Muscle layer of duodenum (tissue), 2 donors: ENCODE measurements around the gene NTM.

ENCODE experiments used
- H3K27ac ChIP-seq: one replicate; pipeline ENCODE4 v1.7.0; 2013; ENCODE audit warnings: mild to moderate bottlenecking, low read length
- H3K27me3 ChIP-seq: one replicate; pipeline ENCODE4 v1.7.0; 2013; ENCODE audit warnings: low read depth, mild to moderate bottlenecking, control low read depth, low read length
- H3K36me3 ChIP-seq, 2 donors: one replicate each; pipeline ENCODE4 v1.7.0; 2013; ENCODE audit warnings: low read length in 2 of 2, control low read depth in 1 of 2, mild to moderate bottlenecking in 1 of 2; ENCODE audit not compliant: insufficient read depth in 2 of 2, control insufficient read depth in 1 of 2
- H3K4me1 ChIP-seq, 2 donors: one replicate each; pipeline ENCODE4 v1.7.0; 2013; ENCODE audit warnings: low read length in 2 of 2, mild to moderate bottlenecking in 2 of 2, control low read depth in 1 of 2, moderate library complexity in 1 of 2; ENCODE audit not compliant: insufficient read depth in 2 of 2, control insufficient read depth in 1 of 2
- H3K4me3 ChIP-seq, 2 donors: one replicate each; pipeline ENCODE4 v1.7.0; 2013; ENCODE audit warnings: low read length in 2 of 2, low read depth in 1 of 2, mild to moderate bottlenecking in 1 of 2
- H3K9me3 ChIP-seq, 2 donors: one replicate each; pipeline ENCODE4 v1.7.0; 2013; ENCODE audit warnings: low read length in 2 of 2, control low read depth in 1 of 2, mild to moderate bottlenecking in 1 of 2; ENCODE audit not compliant: control insufficient read depth in 1 of 2
- donor health status: healthy.

Gene NTM

GRCh38 chr11:131943295-131943694 lies 572.9 kb downstream of the NTM start:
- H3K4me1 ChIP-seq: peaks cover 0 to 36% of the 10 kb centered on the region in 2 donors
- no peaks in the 10 kb centered on the region for H3K27me3 ChIP-seq
- no peaks in the 10 kb centered on the region for H3K9me3 ChIP-seq
- H3K36me3 ChIP-seq: no peaks in the 10 kb centered on the region
- no peak overlapping the region for H3K4me3 ChIP-seq
- no peak overlapping the region for H3K27ac ChIP-seq

GRCh38 chr11:131944736-131945135 lies 574.3 kb downstream of the NTM start:
- Histone ChIP-seq H3K27ac (no peak overlapping the region), H3K27me3 (no peaks in the 10 kb centered on the region), H3K4me1 (peaks cover 0 to 36% of the 10 kb centered on the region in 2 donors), H3K4me3 (no peak overlapping the region), H3K9me3 (no peaks in the 10 kb centered on the region), H3K36me3 (no peaks in the 10 kb centered on the region)

- H3K27ac ChIP-seq: no peak overlapping the region
- no peaks in the 10 kb centered on the region for H3K9me3 ChIP-seq
- no peaks in the 10 kb centered on the region for H3K36me3 ChIP-seq
- peaks cover 0 to 36% of the 10 kb centered on the region in 2 donors for H3K4me1 ChIP-seq
- no peaks in the 10 kb centered on the region for H3K27me3 ChIP-seq
- no peak overlapping the region for H3K4me3 ChIP-seq
Measured at GRCh38 chr11:131945706-131946105, 575.3 kb downstream of the NTM start.

- H3K36me3 ChIP-seq: no peaks in the 10 kb centered on the region
- no peaks in the 10 kb centered on the region for H3K27me3 ChIP-seq
- H3K9me3 ChIP-seq: no peaks in the 10 kb centered on the region
- H3K4me1 ChIP-seq: peaks cover 0 to 36% of the 10 kb centered on the region in 2 donors
- no peak overlapping the region for H3K27ac ChIP-seq
- H3K4me3 ChIP-seq: no peak overlapping the region
Measured at GRCh38 chr11:131947511-131947910, 577.1 kb downstream of the NTM start.

- H3K4me1 ChIP-seq: peaks cover 0 to 3% of the 10 kb centered on the region in 2 donors
- no peaks in the 10 kb centered on the region for H3K27me3 ChIP-seq
- no peak overlapping the region for H3K27ac ChIP-seq
- no peak overlapping the region for H3K4me3 ChIP-seq
- no peaks in the 10 kb centered on the region for H3K9me3 ChIP-seq
- no peaks in the 10 kb centered on the region for H3K36me3 ChIP-seq
Measured at GRCh38 chr11:131951121-131951520, 580.7 kb downstream of the NTM start.

GRCh38 chr11:131954146-131954545 lies 583.7 kb downstream of the NTM start:
- no peaks in the 10 kb centered on the region for H3K4me1 ChIP-seq
- H3K27ac ChIP-seq: no peak overlapping the region
- no peaks in the 10 kb centered on the region for H3K27me3 ChIP-seq
- no peaks in the 10 kb centered on the region for H3K9me3 ChIP-seq
- no peaks in the 10 kb centered on the region for H3K36me3 ChIP-seq
- H3K4me3 ChIP-seq: no peak overlapping the region

- Histone ChIP-seq H3K36me3 (no peaks in the 10 kb centered on the region), H3K27ac (no peak overlapping the region)
Measured at GRCh38 chr11:131955904-131956303, 585.5 kb downstream of the NTM start.

GRCh38 chr11:131957201-131957600 lies 586.8 kb downstream of the NTM start:
- H3K4me1 ChIP-seq: no peaks in the 10 kb centered on the region

More at GRCh38 chr11:131955904-131956303, 585.5 kb downstream of the NTM start:
- Histone ChIP-seq H3K4me3 (no peak overlapping the region), H3K4me1 (no peaks in the 10 kb centered on the region), H3K9me3 (no peaks in the 10 kb centered on the region), H3K27me3 (no peaks in the 10 kb centered on the region)

GRCh38 chr11:131957875-131958274 lies 587.5 kb downstream of the NTM start:
- Histone ChIP-seq H3K27me3 (no peaks in the 10 kb centered on the region), H3K9me3 (no peaks in the 10 kb centered on the region), H3K36me3 (no peaks in the 10 kb centered on the region), H3K27ac (no peak overlapping the region), H3K4me1 (no peaks in the 10 kb centered on the region), H3K4me3 (no peak overlapping the region)

More at GRCh38 chr11:131957201-131957600, 586.8 kb downstream of the NTM start:
- no peaks in the 10 kb centered on the region for H3K9me3 ChIP-seq
- no peak overlapping the region for H3K4me3 ChIP-seq
- H3K27ac ChIP-seq: no peak overlapping the region
- no peaks in the 10 kb centered on the region for H3K27me3 ChIP-seq
- no peaks in the 10 kb centered on the region for H3K36me3 ChIP-seq

GRCh38 chr11:131962818-131963217 lies 592.4 kb downstream of the NTM start:
- Histone ChIP-seq H3K27me3 (no peaks in the 10 kb centered on the region), H3K36me3 (no peaks in the 10 kb centered on the region), H3K4me1 (no peaks in the 10 kb centered on the region), H3K4me3 (no peak overlapping the region), H3K27ac (no peak overlapping the region), H3K9me3 (no peaks in the 10 kb centered on the region)

GRCh38 chr11:131964698-131965483 lies 594.5 kb downstream of the NTM start:
- no peaks in the 10 kb centered on the region for H3K9me3 ChIP-seq
- peaks cover 0 to under 1% of the 10 kb centered on the region in 2 donors for H3K36me3 ChIP-seq
- H3K4me3 ChIP-seq: no peak overlapping the region
- H3K4me1 ChIP-seq: no peaks in the 10 kb centered on the region
- no peak overlapping the region for H3K27ac ChIP-seq
- H3K27me3 ChIP-seq: no peaks in the 10 kb centered on the region

GRCh38 chr11:131965504-131965903 lies 595.1 kb downstream of the NTM start:
- no peaks in the 10 kb centered on the region for H3K27me3 ChIP-seq
- H3K27ac ChIP-seq: no peak overlapping the region
- H3K4me3 ChIP-seq: no peak overlapping the region
- no peaks in the 10 kb centered on the region for H3K9me3 ChIP-seq
- H3K36me3 ChIP-seq: peaks cover 0 to 4% of the 10 kb centered on the region in 2 donors
- H3K4me1 ChIP-seq: no peaks in the 10 kb centered on the region
